ENCODE measurements around the gene FBXW11. TPM values are rescaled to one million over a fixed set of nuclear protein-coding genes. Genes with fewer than 3 reads are reported as not detected.

FBXW11 gene
- polyA plus RNA-seq, 1 donor from 2014 or later, result 103 TPM

DNA sequence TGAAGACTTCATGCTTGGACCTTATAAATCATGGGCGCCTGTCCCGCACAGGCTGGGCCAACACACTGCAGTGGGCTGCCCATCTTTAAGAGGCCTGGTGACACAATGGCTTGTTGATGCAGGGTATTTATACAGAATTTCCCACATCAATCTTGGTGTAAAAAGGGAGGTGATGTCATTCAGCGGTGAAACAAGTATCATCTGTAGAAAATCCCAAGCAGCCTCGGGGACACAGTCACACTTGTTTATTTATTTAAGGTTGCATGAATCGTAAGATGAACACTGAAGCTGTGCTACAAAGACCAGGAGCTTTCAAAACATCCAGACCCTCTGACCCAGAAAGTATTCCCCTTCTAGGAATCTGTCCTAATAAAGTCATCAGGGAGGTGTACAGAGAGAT is 180.3 kb downstream of the FBXW11 start:
- Histone ChIP-seq H3K36me3 (ENCODE audit: insufficient read depth, low read length) (no peaks in the 10 kb centered on the region), H3F3A (ENCODE audit: insufficient read depth, low read length, poor library complexity, severe bottlenecking) (no peaks in the 10 kb centered on the region), H3K9ac (ENCODE audit: low read length) (no peak overlapping the region), H4K20me1 (ENCODE audit: insufficient read depth) (no peaks in the 10 kb centered on the region), H3K27me3 (ENCODE audit: insufficient read depth, low read depth, low read length) (no peaks in the 10 kb centered on the region), H3K79me2 (replicated peaks; ENCODE audit: insufficient read depth, low read length) (no peaks in the 10 kb centered on the region), H3K27ac (ENCODE audit: low read length) (no peak overlapping the region), H3K9me2 (ENCODE audit: insufficient read depth, low read length) (no peaks in the 10 kb centered on the region), H3K4me2 (ENCODE audit: low read length) (no peak overlapping the region), H3K9me3 (ENCODE audit: low read length) (no peaks in the 10 kb centered on the region), H3K4me3 (ENCODE audit: low read length) (no peak overlapping the region), H2AFZ (ENCODE audit: low read depth, low read length) (no peak overlapping the region)
- no peak for TF ChIP-seq MXI1 (conservative IDR thresholded peaks at IDR 0.05; ENCODE audit: poor library complexity, severe bottlenecking)
- TF ChIP-seq SMC3 (conservative IDR thresholded peaks at IDR 0.05; ENCODE audit: poor library complexity), result no peak
- TF ChIP-seq POLR2AphosphoS5 (IDR thresholded peaks at IDR 0.05), result no peak
- TF ChIP-seq, protein P1, sequence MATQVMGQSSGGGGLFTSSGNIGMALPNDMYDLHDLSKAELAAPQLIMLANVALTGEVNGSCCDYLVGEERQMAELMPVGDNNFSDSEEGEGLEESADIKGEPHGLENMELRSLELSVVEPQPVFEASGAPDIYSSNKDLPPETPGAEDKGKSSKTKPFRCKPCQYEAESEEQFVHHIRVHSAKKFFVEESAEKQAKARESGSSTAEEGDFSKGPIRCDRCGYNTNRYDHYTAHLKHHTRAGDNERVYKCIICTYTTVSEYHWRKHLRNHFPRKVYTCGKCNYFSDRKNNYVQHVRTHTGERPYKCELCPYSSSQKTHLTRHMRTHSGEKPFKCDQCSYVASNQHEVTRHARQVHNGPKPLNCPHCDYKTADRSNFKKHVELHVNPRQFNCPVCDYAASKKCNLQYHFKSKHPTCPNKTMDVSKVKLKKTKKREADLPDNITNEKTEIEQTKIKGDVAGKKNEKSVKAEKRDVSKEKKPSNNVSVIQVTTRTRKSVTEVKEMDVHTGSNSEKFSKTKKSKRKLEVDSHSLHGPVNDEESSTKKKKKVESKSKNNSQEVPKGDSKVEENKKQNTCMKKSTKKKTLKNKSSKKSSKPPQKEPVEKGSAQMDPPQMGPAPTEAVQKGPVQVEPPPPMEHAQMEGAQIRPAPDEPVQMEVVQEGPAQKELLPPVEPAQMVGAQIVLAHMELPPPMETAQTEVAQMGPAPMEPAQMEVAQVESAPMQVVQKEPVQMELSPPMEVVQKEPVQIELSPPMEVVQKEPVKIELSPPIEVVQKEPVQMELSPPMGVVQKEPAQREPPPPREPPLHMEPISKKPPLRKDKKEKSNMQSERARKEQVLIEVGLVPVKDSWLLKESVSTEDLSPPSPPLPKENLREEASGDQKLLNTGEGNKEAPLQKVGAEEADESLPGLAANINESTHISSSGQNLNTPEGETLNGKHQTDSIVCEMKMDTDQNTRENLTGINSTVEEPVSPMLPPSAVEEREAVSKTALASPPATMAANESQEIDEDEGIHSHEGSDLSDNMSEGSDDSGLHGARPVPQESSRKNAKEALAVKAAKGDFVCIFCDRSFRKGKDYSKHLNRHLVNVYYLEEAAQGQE (IDR thresholded peaks at IDR 0.05; ENCODE audit: borderline replicate concordance), result no peak
- TF ChIP-seq RAD21 (conservative IDR thresholded peaks at IDR 0.05), result no peak
- TF ChIP-seq TAF1 (IDR thresholded peaks at IDR 0.05; ENCODE audit: low read depth), result no peak
- no peak for TF ChIP-seq EZH2 (IDR thresholded peaks at IDR 0.05; ENCODE audit: borderline replicate concordance, insufficient read depth, low read length, poor library complexity, severe bottlenecking)
- TF ChIP-seq CTCF (IDR thresholded peaks at IDR 0.05; ENCODE audit: poor library complexity, severe bottlenecking), result no peak
- no peak for TF ChIP-seq EP300 (conservative IDR thresholded peaks at IDR 0.05; ENCODE audit: poor library complexity, severe bottlenecking)

DNA sequence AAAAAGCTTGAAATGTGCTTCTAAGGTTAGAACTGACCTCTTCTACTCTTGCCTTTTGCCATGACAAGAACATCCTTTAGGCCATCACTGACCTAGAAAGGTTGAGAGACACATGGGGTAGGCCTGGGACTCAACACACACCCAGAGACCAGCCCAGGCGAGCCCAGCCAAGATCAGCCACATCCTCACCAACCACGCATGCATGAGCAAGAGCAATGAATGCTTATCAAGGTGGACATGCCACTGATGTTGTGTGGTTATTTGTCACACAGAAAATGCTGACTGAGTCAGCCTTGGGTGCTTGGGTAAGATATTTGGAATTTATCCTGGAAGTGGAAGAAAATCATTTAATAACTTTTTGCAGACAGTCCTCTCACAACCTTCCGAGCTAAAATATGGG is 181.4 kb downstream of the FBXW11 start:
- Histone ChIP-seq H3K79me2 (replicated peaks; ENCODE audit: insufficient read depth, low read length) (no peaks in the 10 kb centered on the region), H3F3A (ENCODE audit: insufficient read depth, low read length, poor library complexity, severe bottlenecking) (no peaks in the 10 kb centered on the region), H3K27me3 (ENCODE audit: insufficient read depth, low read depth, low read length) (no peaks in the 10 kb centered on the region), H3K4me2 (ENCODE audit: low read length) (no peak overlapping the region), H3K9me3 (ENCODE audit: low read length) (no peaks in the 10 kb centered on the region), H4K20me1 (ENCODE audit: insufficient read depth) (no peaks in the 10 kb centered on the region), H3K9me2 (ENCODE audit: insufficient read depth, low read length) (no peaks in the 10 kb centered on the region), H3K27ac (ENCODE audit: low read length) (no peak overlapping the region), H3K4me3 (ENCODE audit: low read length) (no peak overlapping the region), H2AFZ (ENCODE audit: low read depth, low read length) (no peak overlapping the region), H3K9ac (ENCODE audit: low read length) (no peak overlapping the region), H3K36me3 (ENCODE audit: insufficient read depth, low read length) (no peaks in the 10 kb centered on the region)
- TF ChIP-seq SMC3 (conservative IDR thresholded peaks at IDR 0.05; ENCODE audit: poor library complexity), result no peak
- TF ChIP-seq TAF1 (IDR thresholded peaks at IDR 0.05; ENCODE audit: low read depth), result no peak
- no peak for TF ChIP-seq EP300 (conservative IDR thresholded peaks at IDR 0.05; ENCODE audit: poor library complexity, severe bottlenecking)
- TF ChIP-seq POLR2AphosphoS5 (IDR thresholded peaks at IDR 0.05), result no peak
- TF ChIP-seq RAD21 (conservative IDR thresholded peaks at IDR 0.05), result no peak
